ENCODE data around the gene LONP1. TPM values are rescaled to one million over a fixed set of nuclear protein-coding genes. Genes with fewer than 3 reads are reported as not detected.

Gene LONP1
- polyA plus RNA-seq, 1 experiment, result 77.4 TPM

- Histone ChIP-seq H3K36me3 (ENCODE audit: control insufficient read depth, insufficient read depth, low read length) (peaks cover 18% of the 10 kb centered on the region), H3K27me3 (ENCODE audit: control insufficient read depth, insufficient read depth, low read length) (no peaks in the 10 kb centered on the region), H3K4me3 (ENCODE audit: low read depth, low read length) (no peak overlapping the region)
- DNase-seq (ENCODE audit: low read depth), result no peak
- no peak for TF ChIP-seq CTCF (IDR thresholded peaks at IDR 0.05; ENCODE audit: insufficient read depth, low read depth, low read length)
- POLR2A ChIA-PET, result no interaction called here
- CTCF ChIA-PET, result no interaction called here
These were observed 76.9 kb downstream of the LONP1 start for GRCh38 chr19:5643060-5643459.

- CTCF ChIA-PET, result no interaction called here
- peaks cover 13% of the 10 kb centered on the region for H3K36me3 ChIP-seq (ENCODE audit: control insufficient read depth, insufficient read depth, low read length)
- H3K27me3 ChIP-seq (ENCODE audit: control insufficient read depth, insufficient read depth, low read length), result no peaks in the 10 kb centered on the region
- POLR2A ChIA-PET, result no interaction called here
- no peak overlapping the region for H3K4me3 ChIP-seq (ENCODE audit: low read depth, low read length)
- no peak for TF ChIP-seq CTCF (IDR thresholded peaks at IDR 0.05; ENCODE audit: insufficient read depth, low read depth, low read length)
- DNase-seq (ENCODE audit: low read depth), result no peak
These were observed 77.7 kb downstream of the LONP1 start for GRCh38 chr19:5642204-5642603.

Other genes with a start within 250 kb of the LONP1 start
- 0.07 and 0.23 TPM in 2 replicates for gene TINCR, start 152.2 kb downstream of the LONP1 start, polyA plus RNA-seq (2011; rRNA removed)
- gene SAFB2, start 97.4 kb downstream of the LONP1 start, polyA plus RNA-seq (2011; rRNA removed), result 13.3 and 15.3 TPM in 2 replicates
- 20.8 and 22.3 TPM in 2 replicates for gene SAFB, start 97.1 kb downstream of the LONP1 start, polyA plus RNA-seq (2011; rRNA removed)
- gene MICOS13, start 39.6 kb downstream of the LONP1 start, polyA plus RNA-seq (2011; rRNA removed), result 65.2 and 67.8 TPM in 2 replicates
- 5.3 and 5.6 TPM in 2 replicates for gene HSD11B1L, start 39.1 kb downstream of the LONP1 start, polyA plus RNA-seq (2011; rRNA removed)
- gene RPL36, start 29.9 kb downstream of the LONP1 start, polyA plus RNA-seq (2011; rRNA removed), result 824 and 912 TPM in 2 replicates
- gene CATSPERD, start 491 bp upstream of the LONP1 start, polyA plus RNA-seq (2011; rRNA removed), result not detected in 2 replicates
- gene PRR22, start 64.6 kb upstream of the LONP1 start, polyA plus RNA-seq (2011; rRNA removed), result 0.28 and 0.53 TPM in 2 replicates
- 9.9 and 13.7 TPM in 2 replicates for gene DUS3L, start 71.0 kb upstream of the LONP1 start, polyA plus RNA-seq (2011; rRNA removed)
- 0.20 and 0.22 TPM in 2 replicates for gene NRTN, start 84.9 kb upstream of the LONP1 start, polyA plus RNA-seq (2011; rRNA removed)
- not detected in 2 replicates for gene FUT6, start 119.6 kb upstream of the LONP1 start, polyA plus RNA-seq (2011; rRNA removed)
- gene FUT3, start 131.3 kb upstream of the LONP1 start, polyA plus RNA-seq (2011; rRNA removed), result not detected in 2 replicates
- not detected in 2 replicates for gene FUT5, start 150.4 kb upstream of the LONP1 start, polyA plus RNA-seq (2011; rRNA removed)
- 242 and 351 TPM in 2 replicates for gene NDUFA11, start 183.6 kb upstream of the LONP1 start, polyA plus RNA-seq (2011; rRNA removed)
- gene VMAC, start 184.7 kb upstream of the LONP1 start, polyA plus RNA-seq (2011; rRNA removed), result 3.3 and 4.2 TPM in 2 replicates
- 4.3 and 5.6 TPM in 2 replicates for gene CAPS, start 194.1 kb upstream of the LONP1 start, polyA plus RNA-seq (2011; rRNA removed)

Data from BJ (cell line).